Astrocyte (in vitro differentiated cells and primary cell): ENCODE results near the gene KCNG2. TPM values are rescaled to one million over a fixed set of nuclear protein-coding genes. Genes with fewer than 3 reads are reported as not detected.

Experiments
- DNase-seq: peaks from one replicate; pipeline ENCODE4 v3.0.0-alpha.2; 2010; ENCODE audit warnings: low read depth
- FAIRE-seq: peaks from 2 replicates; lab custom pipeline; 2011; peaks lifted over from hg19 to GRCh38; lab: Jason Lieb, UNC
- H2AFZ ChIP-seq: 2 replicates; pipeline ENCODE4 v1.6.0; 2012; ENCODE audit warnings: low read depth, low read length, inconsistent platforms
- H3K27ac ChIP-seq: 2 replicates; pipeline ENCODE4 v1.5.1; 2011; ENCODE audit warnings: low read depth, low read length, inconsistent platforms
- H3K27me3 ChIP-seq: 2 replicates; pipeline ENCODE4 v1.6.0; 2011; ENCODE audit warnings: low read length, inconsistent platforms; ENCODE audit not compliant: insufficient read depth
- H3K36me3 ChIP-seq: 2 replicates; pipeline ENCODE4 v1.5.1; 2011; ENCODE audit warnings: low read length, inconsistent platforms; ENCODE audit not compliant: insufficient read depth
- H3K4me1 ChIP-seq: 2 replicates; pipeline ENCODE4 v1.5.1; 2011; ENCODE audit warnings: low read length, inconsistent platforms; ENCODE audit not compliant: insufficient read depth
- H3K4me2 ChIP-seq: 2 replicates; pipeline ENCODE4 v1.6.0; 2012; ENCODE audit warnings: low read length, inconsistent platforms
- H3K4me3 ChIP-seq: 2 replicates; pipeline ENCODE4 v1.5.1; 2011; ENCODE audit warnings: low read depth, mild to moderate bottlenecking, low read length, inconsistent platforms; ENCODE audit not compliant: insufficient read depth
- H3K79me2 ChIP-seq: 2 replicates; pipeline ENCODE4 v1.6.0; 2012; ENCODE audit warnings: mild to moderate bottlenecking, low read length, inconsistent platforms; ENCODE audit not compliant: insufficient read depth
- H3K9ac ChIP-seq: 2 replicates; pipeline ENCODE4 v1.6.0; 2012; ENCODE audit warnings: mild to moderate bottlenecking, low read length, inconsistent platforms
- H3K9me3 ChIP-seq: 2 replicates; pipeline ENCODE4 v1.5.1; 2012; ENCODE audit warnings: low read depth, mild to moderate bottlenecking, low read length, inconsistent platforms; ENCODE audit not compliant: insufficient read depth
- H4K20me1 ChIP-seq: 2 replicates; pipeline ENCODE4 v1.6.0; 2012; ENCODE audit warnings: low read length, inconsistent platforms; ENCODE audit not compliant: insufficient read depth
- H3K27ac Mint-ChIP-seq: one replicate; pipeline ENCODE4 v1.8.0; 2021; ENCODE audit warnings: mild to moderate bottlenecking, mixed read lengths; ENCODE audit not compliant: unreplicated experiment
- H3K27me3 Mint-ChIP-seq: one replicate; pipeline ENCODE4 v1.8.0; 2021; ENCODE audit warnings: low read depth, mixed read lengths; ENCODE audit not compliant: unreplicated experiment
- H3K36me3 Mint-ChIP-seq: one replicate; pipeline ENCODE4 v1.8.0; 2021; ENCODE audit warnings: low read depth, mixed read lengths; ENCODE audit not compliant: unreplicated experiment
- H3K4me1 Mint-ChIP-seq: one replicate; pipeline ENCODE4 v1.8.0; 2021; ENCODE audit warnings: low read depth, mixed read lengths; ENCODE audit not compliant: unreplicated experiment
- H3K4me3 Mint-ChIP-seq: one replicate; pipeline ENCODE4 v1.8.0; 2021; ENCODE audit warnings: mild to moderate bottlenecking, moderate library complexity, mixed read lengths; ENCODE audit not compliant: unreplicated experiment
- H3K9me3 Mint-ChIP-seq: one replicate; pipeline ENCODE4 v1.8.0; 2021; ENCODE audit warnings: mild to moderate bottlenecking, mixed read lengths; ENCODE audit not compliant: unreplicated experiment
- CTCF ChIP-seq: IDR thresholded peaks from 2 replicates; pipeline ENCODE4 v1.5.1; 2011; ENCODE audit warnings: low read depth, mild to moderate bottlenecking, inconsistent platforms, low read length, moderate library complexity; ENCODE audit not compliant: insufficient read depth
- EZH2 ChIP-seq: IDR thresholded peaks from 2 replicates; pipeline ENCODE4 v1.6.1; 2012; ENCODE audit warnings: mild to moderate bottlenecking, low read length, inconsistent platforms; ENCODE audit not compliant: insufficient read depth
- total RNA-seq: library from RNA; stranded (reverse); gene quantifications from 2 replicates; pipeline ENCODE4 v1.2.1, GENCODE V29; 2021

Gene KCNG2
- total RNA-seq, 1 donor from 2014 or later, result 0.16 TPM

- H3K4me1 Mint-ChIP-seq, result peaks cover 7% of the 10 kb centered on the region
- Histone ChIP-seq H3K9ac (no peak overlapping the region), H2AFZ (no peak overlapping the region), H3K27ac (no peak overlapping the region), H3K36me3 (no peaks in the 10 kb centered on the region), H3K27me3 (peaks cover 26% of the 10 kb centered on the region), H3K4me3 (no peak overlapping the region), H4K20me1 (peaks cover 9% of the 10 kb centered on the region), H3K79me2 (no peaks in the 10 kb centered on the region), H3K4me2 (peak overlapping the region; percentile 5), H3K9me3 (no peaks in the 10 kb centered on the region), H3K4me1 (no peaks in the 10 kb centered on the region)
- H3K36me3 Mint-ChIP-seq, result no peaks in the 10 kb centered on the region
- H3K27ac Mint-ChIP-seq, result no peak overlapping the region
- TF ChIP-seq CTCF, result no peak
- peak; percentile 94 for TF ChIP-seq EZH2
- peaks cover 59% of the 10 kb centered on the region for H3K27me3 Mint-ChIP-seq
- H3K4me3 Mint-ChIP-seq, result no peak overlapping the region
- FAIRE-seq (no peak), DNase-seq (no peak)
- no peaks in the 10 kb centered on the region for H3K9me3 Mint-ChIP-seq
These were observed 734 bp downstream of the KCNG2 start for GRCh38 chr18:79798346-79798998.

- no peak overlapping the region for H3K4me3 Mint-ChIP-seq
- H3K27me3 Mint-ChIP-seq, result peaks cover 62% of the 10 kb centered on the region
- H3K27ac Mint-ChIP-seq, result no peak overlapping the region
These were observed 1.2 kb downstream of the KCNG2 start for GRCh38 chr18:79798999-79799370.

More at GRCh38 chr18:79798999-79799370, 1.2 kb downstream of the KCNG2 start:
- Histone ChIP-seq H3K79me2 (no peaks in the 10 kb centered on the region), H3K4me1 (no peaks in the 10 kb centered on the region), H3K9me3 (no peaks in the 10 kb centered on the region), H3K4me2 (no peak overlapping the region), H3K27ac (no peak overlapping the region), H3K36me3 (no peaks in the 10 kb centered on the region), H3K9ac (no peak overlapping the region), H2AFZ (no peak overlapping the region), H3K4me3 (no peak overlapping the region), H4K20me1 (peaks cover 9% of the 10 kb centered on the region), H3K27me3 (peaks cover 26% of the 10 kb centered on the region)
- FAIRE-seq (no peak), DNase-seq (no peak)
- H3K4me1 Mint-ChIP-seq, result peaks cover 7% of the 10 kb centered on the region
- TF ChIP-seq CTCF, result no peak
- TF ChIP-seq EZH2, result peak; percentile 41
- H3K9me3 Mint-ChIP-seq, result no peaks in the 10 kb centered on the region
- no peaks in the 10 kb centered on the region for H3K36me3 Mint-ChIP-seq
